Smooth muscle cell (in vitro differentiated cells): ENCODE data around the gene NCS1. TPM values are rescaled to one million over a fixed set of nuclear protein-coding genes. Genes with fewer than 3 reads are reported as not detected.

ENCODE experiments used
- DNase-seq: peaks from one replicate; lab custom pipeline; 2025; ENCODE audit not compliant: unreplicated experiment; lab: John Stamatoyannopoulos, UW
- H2AFZ ChIP-seq: fragments of 200-600 bp; sonication (generic); 2 replicates; pipeline ENCODE4 v1.6.0; 2016; ENCODE audit warnings: antibody characterized with exemption, low read depth, mild to moderate bottlenecking
- H3F3A ChIP-seq: fragments of 200-600 bp; sonication (generic); 2 replicates; pipeline ENCODE4 v1.6.0; 2017; ENCODE audit warnings: antibody characterized with exemption, low read depth
- H3K27ac ChIP-seq: fragments of 200-600 bp; sonication (generic); 2 replicates; pipeline ENCODE4 v1.5.1; 2016; ENCODE audit warnings: low read depth, mild to moderate bottlenecking
- H3K27me3 ChIP-seq: fragments of 200-600 bp; sonication (generic); 2 replicates; pipeline ENCODE4 v1.6.1; 2016; ENCODE audit warnings: low read depth, mild to moderate bottlenecking
- H3K36me3 ChIP-seq: fragments of 200-600 bp; sonication (generic); 2 replicates; pipeline ENCODE4 v1.5.1; 2016; ENCODE audit warnings: low read depth
- H3K4me1 ChIP-seq: fragments of 200-600 bp; sonication (generic); 2 replicates; pipeline ENCODE4 v1.5.1; 2016; ENCODE audit warnings: low read depth
- H3K4me2 ChIP-seq: fragments of 200-600 bp; sonication (generic); 2 replicates; pipeline ENCODE4 v1.6.0; 2016; ENCODE audit warnings: mild to moderate bottlenecking
- H3K4me3 ChIP-seq: fragments of 200-600 bp; sonication (generic); 2 replicates; pipeline ENCODE4 v1.5.1; 2016; ENCODE audit warnings: mild to moderate bottlenecking
- H3K79me2 ChIP-seq: fragments of 200-600 bp; sonication (generic); 2 replicates; pipeline ENCODE4 v1.6.0; 2016; ENCODE audit warnings: low read depth, mild to moderate bottlenecking
- H3K9ac ChIP-seq: fragments of 200-600 bp; sonication (generic); 2 replicates; pipeline ENCODE4 v1.6.0; 2016; ENCODE audit warnings: low read depth
- H3K9me3 ChIP-seq: fragments of 200-600 bp; sonication (generic); replicated peaks from 2 replicates; pipeline ENCODE4 v1.5.1; 2016; ENCODE audit warnings: low read depth
- H4K20me1 ChIP-seq: fragments of 200-600 bp; sonication (generic); 2 replicates; pipeline ENCODE4 v1.6.0; 2016; ENCODE audit warnings: low read depth
- CTCF ChIP-seq: fragments of 200-600 bp; sonication (generic); IDR thresholded peaks from 2 replicates; pipeline ENCODE4 v1.5.1; 2017; ENCODE audit warnings: borderline replicate concordance, mild to moderate bottlenecking, antibody characterized with exemption; ENCODE audit not compliant: insufficient read depth, poor library complexity, severe bottlenecking
- WGBS: methylation state at CpG from one replicate; pipeline ENCODE4 v1.1.7; 2016; ENCODE audit warnings: low lambda C conversion rate; 5-methylcytosine and 5-hydroxymethylcytosine counted together
- polyA plus RNA-seq: library from polyadenylated mRNA; unstranded; fragments of >200 nt; fragmentation: Nextera tagmentation; extraction: Ambion mirVana; gene quantifications from 2 replicates; pipeline ENCODE4 v1.2.1, GENCODE V29; 2016
- total RNA-seq: library from RNA; depleted of rRNA; stranded (reverse); fragments of >200 nt; gene quantifications from 2 replicates; pipeline ENCODE4 v1.2.3, GENCODE V29; 2014

Gene NCS1
- total and polyA plus RNA-seq, 2 experiments from 2014 or later = 28.0 to 59.3 TPM

- H3F3A ChIP-seq = no peaks in the 10 kb centered on the region
- H3K4me1 ChIP-seq = no peaks in the 10 kb centered on the region
- H2AFZ ChIP-seq = no peak overlapping the region
- H4K20me1 ChIP-seq = peaks cover 72% of the 10 kb centered on the region
- no peaks in the 10 kb centered on the region for H3K36me3 ChIP-seq
- no peak overlapping the region for H3K9ac ChIP-seq
- H3K4me2 ChIP-seq = no peak overlapping the region
- no peak overlapping the region for H3K4me3 ChIP-seq
- peaks cover 17% of the 10 kb centered on the region for H3K79me2 ChIP-seq
- no peak overlapping the region for H3K27ac ChIP-seq
- WGBS = 94% methylated on average over 12 of the region's 12 CpGs
- no peak for TF ChIP-seq CTCF
- no peak for DNase-seq
- H3K9me3 ChIP-seq = no peaks in the 10 kb centered on the region
- H3K27me3 ChIP-seq = no peaks in the 10 kb centered on the region
Measured at GRCh38 chr9:130204959-130205358, 32.8 kb downstream of the NCS1 start.

DNA sequence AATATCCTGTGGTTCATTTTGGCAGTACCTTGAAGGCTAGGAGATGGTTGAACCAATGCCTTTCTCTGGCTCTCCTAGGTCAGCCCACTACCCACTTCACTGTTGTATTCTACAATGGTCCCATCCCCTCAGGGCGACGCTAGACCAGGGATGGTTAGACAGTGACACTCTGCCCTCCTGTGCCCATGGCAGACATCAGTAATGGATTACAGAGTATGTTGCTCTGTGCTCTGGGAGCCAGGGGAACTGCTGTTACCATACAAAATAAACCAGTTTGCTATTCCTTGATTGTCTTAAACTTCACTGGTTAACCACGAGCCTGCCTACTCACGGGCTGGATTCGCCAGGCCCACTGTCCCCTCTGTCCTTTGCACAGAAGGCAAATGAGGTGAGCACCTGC lies 33.7 kb downstream of the NCS1 start:
- H3K4me1 ChIP-seq = no peaks in the 10 kb centered on the region
- no peaks in the 10 kb centered on the region for H3K9me3 ChIP-seq
- DNase-seq = no peak
- H3K9ac ChIP-seq = no peak overlapping the region
- H3K27ac ChIP-seq = no peak overlapping the region
- peaks cover 72% of the 10 kb centered on the region for H4K20me1 ChIP-seq
- no peak overlapping the region for H3K4me3 ChIP-seq
- H3K79me2 ChIP-seq = peaks cover 20% of the 10 kb centered on the region
- no peak overlapping the region for H2AFZ ChIP-seq
- no peak overlapping the region for H3K4me2 ChIP-seq
- no peak for TF ChIP-seq CTCF
- H3K27me3 ChIP-seq = no peaks in the 10 kb centered on the region
- H3F3A ChIP-seq = no peaks in the 10 kb centered on the region
- no peaks in the 10 kb centered on the region for H3K36me3 ChIP-seq
- WGBS = 94% methylated on average over 5 of the region's 5 CpGs

- Histone ChIP-seq H3K9me3 (no peaks in the 10 kb centered on the region), H3K79me2 (peaks cover 21% of the 10 kb centered on the region), H3K4me2 (no peak overlapping the region), H3K27me3 (no peaks in the 10 kb centered on the region), H3K27ac (no peak overlapping the region), H3F3A (no peaks in the 10 kb centered on the region), H3K4me1 (no peaks in the 10 kb centered on the region), H3K9ac (no peak overlapping the region), H2AFZ (no peak overlapping the region), H3K4me3 (no peak overlapping the region), H4K20me1 (peaks cover 74% of the 10 kb centered on the region), H3K36me3 (no peaks in the 10 kb centered on the region)
- no peak for TF ChIP-seq CTCF
- DNase-seq = no peak
- 96% methylated on average over 15 of the region's 16 CpGs for WGBS
Measured at GRCh38 chr9:130206579-130206978, 34.4 kb downstream of the NCS1 start.

DNA sequence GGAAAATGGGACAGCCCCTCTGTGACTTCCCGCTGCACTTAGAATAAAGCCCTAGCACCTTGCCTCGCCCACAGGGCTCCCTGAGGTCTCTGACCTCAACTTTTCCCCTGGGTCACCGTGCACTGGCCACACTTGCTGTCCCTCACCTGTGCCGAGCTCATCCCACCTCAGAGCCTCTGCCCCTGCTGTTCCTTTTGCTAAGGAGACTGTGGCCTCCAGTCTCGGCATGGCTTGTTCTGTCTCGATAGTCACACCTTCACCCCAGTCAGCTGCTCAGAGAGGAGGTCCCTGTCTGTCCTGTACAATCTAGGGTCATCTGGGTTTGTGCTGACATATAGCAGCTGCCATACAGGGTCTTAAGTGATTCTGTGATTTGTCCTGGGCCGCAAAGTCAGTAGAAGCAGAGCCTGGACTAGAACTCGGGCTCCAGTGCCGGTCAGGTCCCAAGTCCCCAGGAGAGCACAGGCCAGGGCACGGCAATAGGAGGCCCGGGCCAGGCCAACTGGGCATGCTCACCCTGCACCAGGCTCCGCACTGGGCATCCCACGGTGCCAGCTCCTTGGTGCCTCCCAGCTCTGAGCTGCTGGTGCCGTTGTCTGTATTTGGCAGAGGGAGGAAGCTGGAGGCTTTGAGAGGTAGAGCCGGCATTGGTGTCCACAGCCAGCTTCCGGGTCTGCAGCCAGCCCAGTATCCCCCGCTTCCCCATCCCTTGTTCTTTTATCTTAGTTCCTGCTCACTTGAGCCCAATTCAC lies 35.2 kb downstream of the NCS1 start:
- Histone ChIP-seq H3K36me3 (no peaks in the 10 kb centered on the region), H3K9ac (no peak overlapping the region), H4K20me1 (peaks cover 77% of the 10 kb centered on the region), H3K4me2 (no peak overlapping the region), H3K79me2 (peaks cover 30% of the 10 kb centered on the region), H3K27me3 (no peaks in the 10 kb centered on the region), H3K9me3 (no peaks in the 10 kb centered on the region), H3F3A (no peaks in the 10 kb centered on the region), H3K4me3 (no peak overlapping the region), H3K27ac (no peak overlapping the region), H3K4me1 (no peaks in the 10 kb centered on the region), H2AFZ (no peak overlapping the region)
- no peak for DNase-seq
- TF ChIP-seq CTCF = no peak
- WGBS = 94% methylated on average over 17 of the region's 17 CpGs
